Psoas muscle (tissue), 8 donors: ENCODE measurements around the gene FAM120B. TPM values are rescaled to one million over a fixed set of nuclear protein-coding genes. Genes with fewer than 3 reads are reported as not detected.

Source experiments
- ATAC-seq, 4 donors: fragments of 200-7000 bp; cut with Tn5 transposase; one replicate each; pipeline ENCODE4 v1.9.1; 2020; ENCODE audit warnings: moderate library complexity in 3 of 4, mild to moderate bottlenecking in 2 of 4
- DNase-seq, 2 donors: peaks; one replicate each; pipeline ENCODE4 v3.0.0-alpha.2; 2020
- H3K27ac ChIP-seq: fragments of 200-600 bp; one replicate; pipeline ENCODE4 v1.8.0; 2022
- H3K27me3 ChIP-seq, 3 donors: fragments of 200-600 bp in 1 of 3; one replicate each; pipeline versions ENCODE4 v1.6.1 to v1.8.0; 2013 to 2022; ENCODE audit warnings: low read length in 2 of 3, mild to moderate bottlenecking in 2 of 3, moderate library complexity in 1 of 3; ENCODE audit not compliant: insufficient read depth in 3 of 3
- H3K36me3 ChIP-seq, 2 donors: fragments of 200-600 bp in 1 of 2; one replicate each; pipeline versions ENCODE4 v1.6.1 to v1.8.0; 2013 to 2022; ENCODE audit warnings: low read depth in 1 of 2, mild to moderate bottlenecking in 1 of 2, moderate library complexity in 1 of 2; ENCODE audit not compliant: insufficient read depth in 1 of 2
- H3K4me1 ChIP-seq: fragments of 200-600 bp; one replicate; pipeline ENCODE4 v1.8.0; 2022
- H3K4me3 ChIP-seq: fragments of 200-600 bp; one replicate; pipeline ENCODE4 v1.8.0; 2022; ENCODE audit warnings: mild to moderate bottlenecking
- H3K9me3 ChIP-seq: fragments of 200-600 bp; one replicate; pipeline ENCODE4 v1.8.0; 2022
- CTCF ChIP-seq: fragments of 200-600 bp; IDR thresholded peaks from one replicate; pipeline ENCODE4 v1.8.0; 2022; ENCODE audit warnings: antibody characterized with exemption
- WGBS, 3 donors: extraction: QIAGEN DNeasy Blood & Tissue Kit; methylation state at CpG; one replicate each; pipeline versions ENCODE4 v1.1.6 to v1.1.7; 2013; 5-methylcytosine and 5-hydroxymethylcytosine counted together
- intact Hi-C, 2 donors: fragments of 100-400 bp; cut with DNase I; formaldehyde crosslinking; loops; one replicate each; pipeline versions ENCODE4 v1.11.0 to v1.14.2; 2022
- polyA plus RNA-seq, 3 donors: library from polyadenylated mRNA; stranded (reverse); fragments of 200-250 nt; gene quantifications; one replicate each; pipeline ENCODE4 v1.2.3, GENCODE V29; 2013
- total RNA-seq, 4 donors: library from RNA; stranded (reverse); fragmentation: NEBNext Ultra II Directional in 2 of 4; extraction: Animal tissue kit (Norgen Biotek cat#: 25700) in 2 of 4; gene quantifications; one replicate each; pipeline versions ENCODE4 v1.2.1 to v1.2.4, GENCODE V29; 2021 to 2023
- donor health status: healthy with polysubstance abuse.
- donor health status: DM: no; HTN: no; CAD: no; lungs with moderate emphysema.
- donor health status: Bipolar disorder and iron deficiency.
- donor health status: healthy.
- donor health status: DM: yes; HTN: yes; CAD: no.
- donor health status: DM: no; HTN: no; CAD: no.
- donor health status: DM: no; HTN: no; CAD: no.
- donor health status: DM: yes; HTN: yes; CAD: no.

The FAM120B gene
- total and polyA plus RNA-seq, 7 donors = 9.2 to 24.2 (median 19.4) TPM

- intact Hi-C loops = loop anchor here in 1 of 2 donors (10.0 kb wide), 1 partner anchor 115 kb away; no protein-coding TSS in a partner anchor
- 82 to 90% (median 88%) methylated on average over 8 of the region's 8 CpGs for WGBS, 3 donors
- Histone ChIP-seq H3K27ac (peak overlapping the region; percentile 82), H3K4me3 (peak overlapping the region; percentile 61), H3K9me3 (no peaks in the 10 kb centered on the region), H3K27me3 (no peaks in the 10 kb centered on the region), H3K36me3 (peaks cover 0 to 9% of the 10 kb centered on the region in 2 donors), H3K4me1 (peaks cover 23% of the 10 kb centered on the region)
- DNase-seq (no peak), ATAC-seq (no peak)
- no peak for TF ChIP-seq CTCF
These were observed 27.1 kb upstream of the FAM120B start for GRCh38 chr6:170279426-170279825.

GRCh38 chr6:170279977-170280688 lies 26.4 kb upstream of the FAM120B start:
- Histone ChIP-seq H3K9me3 (no peaks in the 10 kb centered on the region), H3K4me3 (peak overlapping the region; percentile 61)

GRCh38 chr6:170280689-170281045 lies 25.9 kb upstream of the FAM120B start:
- no peaks in the 10 kb centered on the region for H3K9me3 ChIP-seq
- DNase-seq (no peak), ATAC-seq (peak in 1 of 4 donors; percentile 15)
- no peak for TF ChIP-seq CTCF
- intact Hi-C loops = no loop called here
- 41 to 49% (median 47%) methylated on average over 23 of the region's 23 CpGs for WGBS, 3 donors
- peaks cover 23% of the 10 kb centered on the region for H3K4me1 ChIP-seq
- peak overlapping the region; percentile 82 for H3K27ac ChIP-seq
- peaks cover 0 to 3% (median 0%) of the 10 kb centered on the region in 3 donors for H3K27me3 ChIP-seq
- H3K36me3 ChIP-seq = peaks cover 0 to 14% of the 10 kb centered on the region in 2 donors
- peak overlapping the region; percentile 61 for H3K4me3 ChIP-seq

More at GRCh38 chr6:170279977-170280688, 26.4 kb upstream of the FAM120B start:
- ATAC-seq (peak; percentile 83 to 89 (median 87)), DNase-seq (peak; percentile 76 to 89)
- TF ChIP-seq CTCF = no peak
- WGBS, 3 donors = 30 to 38% (median 37%) methylated on average over 36 of the region's 36 CpGs
- intact Hi-C loops = loop anchor here in 1 of 2 donors (10.0 kb wide), 1 partner anchor 115 kb away; no protein-coding TSS in a partner anchor
- H3K27ac ChIP-seq = peak overlapping the region; percentile 82
- peaks cover 0 to under 1% (median 0%) of the 10 kb centered on the region in 3 donors for H3K27me3 ChIP-seq
- H3K36me3 ChIP-seq = peaks cover 0 to 10% of the 10 kb centered on the region in 2 donors
- peaks cover 23% of the 10 kb centered on the region for H3K4me1 ChIP-seq

GRCh38 chr6:170281331-170282292 lies 24.9 kb upstream of the FAM120B start:
- DNase-seq (peak in 1 of 2 donors; percentile 48), ATAC-seq (no peak)
- H3K4me1 ChIP-seq = peaks cover 14% of the 10 kb centered on the region
- no peak overlapping the region for H3K27ac ChIP-seq
- no peak overlapping the region for H3K4me3 ChIP-seq
- TF ChIP-seq CTCF = no peak
- no peaks in the 10 kb centered on the region for H3K9me3 ChIP-seq
- intact Hi-C loops = no loop called here
- peaks cover 0 to 14% of the 10 kb centered on the region in 2 donors for H3K36me3 ChIP-seq
- 88 to 94% (median 93%) methylated on average over 48 of the region's 48 CpGs for WGBS, 3 donors
- H3K27me3 ChIP-seq = peaks cover 0 to 9% (median 0%) of the 10 kb centered on the region in 3 donors
